ENCODE results near the gene TXNRD2.

DNA sequence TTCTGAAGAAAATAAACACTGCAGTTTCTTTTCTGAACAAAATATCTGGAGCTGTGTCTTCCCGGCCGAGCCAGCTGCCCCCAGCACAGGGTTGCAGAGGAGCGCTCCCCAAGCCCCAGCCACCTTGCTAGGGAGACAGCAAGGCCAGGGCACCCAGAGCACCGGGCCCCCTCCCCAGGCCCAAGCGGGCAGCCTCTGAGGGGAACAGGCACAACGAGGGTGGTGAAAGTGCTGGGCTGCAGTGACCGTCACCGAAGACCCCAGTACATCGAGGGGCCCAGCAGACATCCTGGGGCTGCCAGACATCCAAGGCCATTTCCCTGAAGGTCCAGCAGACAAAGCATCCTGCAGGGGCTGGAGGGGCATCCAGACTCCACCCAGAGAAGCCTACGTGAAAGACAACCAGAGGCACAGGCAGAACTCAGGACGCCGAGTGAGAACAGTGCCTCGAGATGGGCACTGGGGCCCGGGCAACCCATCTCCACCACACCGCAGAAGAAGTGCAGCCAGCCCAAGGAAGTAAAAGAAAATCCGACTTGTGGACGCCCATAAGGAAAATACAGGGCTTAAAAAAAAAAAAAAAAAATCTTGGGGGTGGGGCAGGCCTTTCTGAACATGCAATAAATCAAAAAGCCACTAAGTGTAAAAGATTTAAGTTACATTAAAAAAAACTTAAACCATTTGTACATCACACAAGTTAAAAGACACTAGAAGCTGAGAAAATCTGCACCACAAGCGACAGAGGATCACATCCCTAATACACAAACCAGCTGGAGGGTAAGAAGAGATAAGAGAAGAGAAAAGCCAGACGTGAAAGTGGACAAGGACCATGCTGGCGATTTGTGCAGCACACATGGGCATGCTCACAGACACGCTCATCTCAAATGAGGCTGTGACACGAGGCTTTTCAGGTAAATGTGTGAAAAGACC is 36.0 kb downstream of the TXNRD2 start:
- TF ChIP-seq EZH2phosphoT487 (IDR thresholded peaks at IDR 0.05; ENCODE audit: low read depth): no peak
- TF ChIP-seq, protein P1, sequence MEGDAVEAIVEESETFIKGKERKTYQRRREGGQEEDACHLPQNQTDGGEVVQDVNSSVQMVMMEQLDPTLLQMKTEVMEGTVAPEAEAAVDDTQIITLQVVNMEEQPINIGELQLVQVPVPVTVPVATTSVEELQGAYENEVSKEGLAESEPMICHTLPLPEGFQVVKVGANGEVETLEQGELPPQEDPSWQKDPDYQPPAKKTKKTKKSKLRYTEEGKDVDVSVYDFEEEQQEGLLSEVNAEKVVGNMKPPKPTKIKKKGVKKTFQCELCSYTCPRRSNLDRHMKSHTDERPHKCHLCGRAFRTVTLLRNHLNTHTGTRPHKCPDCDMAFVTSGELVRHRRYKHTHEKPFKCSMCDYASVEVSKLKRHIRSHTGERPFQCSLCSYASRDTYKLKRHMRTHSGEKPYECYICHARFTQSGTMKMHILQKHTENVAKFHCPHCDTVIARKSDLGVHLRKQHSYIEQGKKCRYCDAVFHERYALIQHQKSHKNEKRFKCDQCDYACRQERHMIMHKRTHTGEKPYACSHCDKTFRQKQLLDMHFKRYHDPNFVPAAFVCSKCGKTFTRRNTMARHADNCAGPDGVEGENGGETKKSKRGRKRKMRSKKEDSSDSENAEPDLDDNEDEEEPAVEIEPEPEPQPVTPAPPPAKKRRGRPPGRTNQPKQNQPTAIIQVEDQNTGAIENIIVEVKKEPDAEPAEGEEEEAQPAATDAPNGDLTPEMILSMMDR (IDR thresholded peaks at IDR 0.05; ENCODE audit: low read depth, low read length): no peak
